LHCN-M2 (cell line): Measurements from ENCODE around the gene OR1F1. TPM values are rescaled to one million over a fixed set of nuclear protein-coding genes. Genes with fewer than 3 reads are reported as not detected.
"Not testable (repeated sequence)": the region's sequence is repeated elsewhere in the genome, so short reads cannot be mapped to it uniquely, and the experiment has no call there.

ENCODE experiments used
- DNase-seq: peaks from one replicate; pipeline ENCODE4 v3.0.0-alpha.2; 2012; ENCODE audit warnings: low read depth
- total RNA-seq: library from RNA; depleted of rRNA; stranded (reverse); fragments of >200 nt; gene quantifications from 2 replicates; pipeline ENCODE4 v1.2.3, GENCODE V29; 2014

Gene OR1F1
- total RNA-seq, 1 experiment from 2014 or later, result not detected

DNA sequence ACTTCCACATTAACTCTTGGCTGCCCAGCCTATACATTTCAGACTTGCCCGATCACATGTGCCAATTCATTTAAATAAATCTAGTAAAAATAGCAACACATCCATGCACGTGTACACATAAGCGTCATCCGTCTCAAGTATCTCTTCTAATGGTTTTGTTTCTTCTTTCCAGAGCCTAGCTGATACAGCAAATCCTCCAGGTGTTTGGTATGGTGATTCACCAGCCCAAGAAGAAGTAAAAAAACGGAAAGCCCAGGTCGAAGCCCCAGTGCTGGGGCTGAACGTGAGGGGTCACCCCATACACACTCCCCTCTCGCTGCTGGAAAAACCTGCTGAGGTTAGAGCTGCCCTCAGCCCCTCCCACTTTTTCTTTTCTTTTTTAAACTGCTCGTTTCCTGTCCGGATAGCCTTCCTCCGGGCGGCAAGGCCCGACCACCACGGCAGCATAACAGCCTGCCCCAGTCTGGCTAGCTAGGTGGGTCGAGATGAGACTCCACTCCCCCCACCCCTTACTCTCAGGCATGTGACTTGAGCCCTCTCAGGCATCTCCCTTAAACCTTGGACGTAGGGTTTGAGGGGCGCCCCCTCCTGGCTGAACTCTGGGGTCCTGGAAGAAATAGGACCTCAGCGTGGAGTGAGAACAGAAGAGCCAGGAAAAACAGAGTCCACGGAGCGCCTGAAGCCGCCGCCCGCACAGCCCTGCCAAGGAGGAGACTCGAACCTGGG, 13.9 kb upstream of the OR1F1 start:
- no peak for DNase-seq

DNA sequence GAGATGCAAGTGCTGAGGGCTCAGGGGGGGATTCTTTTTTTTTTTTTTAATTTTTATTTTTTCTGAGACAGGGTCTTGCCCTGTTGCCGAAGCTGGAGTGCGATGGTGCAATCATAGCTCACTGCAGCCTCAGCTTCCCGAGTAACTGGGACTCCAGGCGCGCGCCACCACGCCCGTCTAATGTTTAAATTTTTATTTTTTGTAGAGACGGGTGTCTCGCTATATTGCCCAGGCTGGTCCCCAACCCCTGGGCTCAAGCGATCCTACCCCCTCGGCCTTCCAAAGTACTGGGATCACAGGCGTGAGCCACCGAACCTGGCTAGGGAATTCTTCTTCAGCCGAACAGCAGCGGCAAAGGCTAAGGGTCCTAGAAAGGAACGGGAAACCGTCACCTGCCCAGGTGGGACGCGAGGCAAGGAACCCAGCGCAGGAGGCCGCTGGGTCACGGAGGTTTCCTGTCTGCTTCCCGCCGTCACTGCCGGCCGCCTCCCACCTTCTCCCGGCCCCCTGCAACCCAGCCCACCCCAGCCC, 13.3 kb upstream of the OR1F1 start:
- no peak for DNase-seq

DNA sequence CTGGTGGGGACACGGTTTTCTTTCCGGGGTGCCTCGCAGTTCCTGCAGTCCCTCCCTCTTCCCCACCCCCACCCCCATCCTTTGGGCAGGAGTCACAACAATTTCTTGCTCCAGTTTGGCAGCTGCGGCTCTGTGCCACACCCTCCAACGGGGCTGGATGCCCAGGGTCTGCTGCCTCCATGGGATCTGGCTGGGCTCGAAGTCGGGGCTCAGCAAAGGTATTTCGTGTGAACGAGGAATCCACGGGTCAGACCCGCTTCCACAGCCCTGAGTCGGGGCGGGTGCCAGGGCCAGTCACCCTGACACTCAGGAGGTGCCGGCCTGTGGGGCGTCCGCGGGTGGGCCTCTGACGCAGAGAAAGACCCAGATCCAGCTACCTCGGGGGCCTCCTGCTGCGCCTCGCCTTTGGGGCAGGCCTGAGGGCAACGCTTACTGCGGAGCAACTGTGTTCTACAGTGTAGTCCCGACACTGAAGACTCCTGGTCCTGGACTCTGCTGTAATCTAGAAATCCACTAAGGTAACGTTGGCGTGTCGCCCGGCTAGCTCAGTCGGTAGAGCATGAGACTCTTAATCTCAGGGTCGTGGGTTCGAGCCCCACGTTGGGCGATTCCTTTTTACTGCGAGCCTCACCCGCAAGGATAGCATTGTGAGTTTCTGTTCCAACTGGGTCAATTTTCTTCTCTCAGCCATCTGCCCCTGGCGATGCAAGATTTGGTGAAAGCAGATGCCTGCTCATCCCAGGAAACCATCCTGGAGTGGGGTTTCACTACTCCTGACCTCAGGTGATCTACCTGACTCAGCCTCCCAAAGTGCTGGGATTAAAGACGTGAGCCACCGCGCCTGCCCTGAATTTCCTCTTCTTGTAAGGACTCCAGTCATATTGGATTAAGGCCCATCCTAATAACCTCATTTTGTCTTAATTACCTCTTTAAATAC, 12.6 kb upstream of the OR1F1 start:
- peak; percentile 69 for DNase-seq

DNA sequence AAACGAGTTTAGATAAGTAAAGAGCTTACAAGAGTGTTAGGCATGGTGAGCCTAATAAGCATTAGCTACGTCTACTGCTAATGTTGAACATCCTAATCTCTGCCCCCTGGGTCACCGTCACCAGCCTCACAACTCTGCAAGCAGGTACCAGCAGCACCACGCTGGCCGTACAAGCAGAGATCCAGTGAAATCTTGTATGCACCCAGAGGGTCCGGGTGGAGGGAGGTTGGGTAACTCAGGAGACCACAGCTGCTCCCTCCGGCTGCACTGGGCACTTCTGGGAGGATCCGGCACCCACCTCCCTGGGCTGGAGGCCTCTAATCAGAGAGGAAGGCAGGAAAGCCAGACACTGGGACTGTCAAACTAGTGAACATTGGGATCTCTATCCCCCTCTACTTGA, 8.4 kb upstream of the OR1F1 start:
- no peak for DNase-seq

DNA sequence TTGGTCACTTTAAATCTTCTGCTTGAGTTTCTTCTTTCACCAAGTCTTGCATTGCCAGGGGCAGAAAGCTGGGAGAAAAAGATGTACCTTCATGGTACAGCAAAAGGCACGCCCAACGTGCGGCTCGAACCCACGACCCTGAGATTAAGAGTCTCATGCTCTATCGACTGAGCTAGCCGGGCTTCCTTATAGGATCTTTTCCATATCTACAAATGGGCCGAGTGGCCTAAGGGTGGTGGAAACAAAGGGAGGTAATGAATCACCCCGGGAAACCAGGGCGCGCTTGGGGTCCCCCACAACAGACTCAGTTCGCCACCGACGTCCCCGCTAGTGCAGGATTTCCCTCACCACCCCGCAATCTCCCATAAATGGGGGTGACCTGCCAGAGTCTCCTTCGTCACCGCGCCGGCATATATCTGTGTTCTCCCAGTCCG, 7.5 kb upstream of the OR1F1 start:
- DNase-seq, result no peak

DNA sequence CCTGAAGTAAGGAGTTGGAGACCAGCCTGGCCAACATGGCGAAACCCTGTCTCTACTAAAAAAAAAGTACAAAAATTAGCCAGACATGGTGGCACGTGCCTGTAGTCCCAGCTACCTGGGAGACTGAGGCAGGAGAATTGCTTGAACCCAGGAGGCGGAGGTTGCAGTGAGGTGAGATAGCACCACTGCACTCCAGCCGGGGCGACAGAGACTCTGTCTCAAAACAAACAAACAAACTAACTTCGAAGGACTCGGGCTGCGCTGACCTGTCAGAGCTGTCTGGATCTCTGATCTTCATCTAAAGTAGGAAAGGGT, 5.8 kb upstream of the OR1F1 start:
- not testable (repeated sequence) for DNase-seq

DNA sequence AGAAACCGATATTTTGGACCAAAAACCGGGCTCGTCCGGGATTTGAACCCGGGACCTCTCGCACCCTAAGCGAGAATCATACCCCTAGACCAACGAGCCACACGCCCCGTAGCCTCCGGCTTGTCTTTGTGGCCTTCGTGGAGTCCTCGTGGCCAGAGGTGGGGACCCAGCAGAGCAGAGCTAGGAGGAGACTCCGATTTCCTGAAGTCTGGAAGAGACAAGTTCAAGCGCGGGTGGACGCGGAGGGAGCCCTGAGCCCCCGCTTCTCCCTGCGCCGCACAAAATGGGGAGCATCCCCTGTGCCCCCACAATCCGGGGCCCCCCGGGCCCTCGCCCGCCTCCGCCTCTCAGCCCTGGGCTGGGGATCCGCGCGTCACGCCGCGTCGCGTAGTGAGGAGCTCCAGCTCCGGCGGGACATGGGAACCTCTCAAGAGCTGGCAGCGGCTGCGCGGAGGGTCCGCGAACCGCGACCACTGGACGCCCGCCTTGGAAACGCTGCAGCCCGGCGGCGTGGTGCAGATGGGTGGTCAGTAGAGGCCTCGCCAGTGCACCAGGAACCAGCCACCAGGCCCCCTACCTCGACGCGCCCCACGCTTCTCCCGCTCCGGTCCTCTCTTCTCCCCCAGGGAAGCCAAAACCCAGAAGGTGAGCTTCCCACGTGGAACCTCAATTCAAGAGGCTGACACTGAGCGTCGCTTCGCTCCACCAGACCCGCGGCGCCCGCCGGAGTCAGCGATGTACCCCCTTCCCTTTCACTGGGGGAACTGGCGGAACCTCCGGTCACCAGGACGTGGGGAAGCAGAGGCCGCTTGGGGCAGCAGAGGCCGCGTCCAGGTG, 5.2 kb upstream of the OR1F1 start:
- DNase-seq, result peak; percentile 76

DNA sequence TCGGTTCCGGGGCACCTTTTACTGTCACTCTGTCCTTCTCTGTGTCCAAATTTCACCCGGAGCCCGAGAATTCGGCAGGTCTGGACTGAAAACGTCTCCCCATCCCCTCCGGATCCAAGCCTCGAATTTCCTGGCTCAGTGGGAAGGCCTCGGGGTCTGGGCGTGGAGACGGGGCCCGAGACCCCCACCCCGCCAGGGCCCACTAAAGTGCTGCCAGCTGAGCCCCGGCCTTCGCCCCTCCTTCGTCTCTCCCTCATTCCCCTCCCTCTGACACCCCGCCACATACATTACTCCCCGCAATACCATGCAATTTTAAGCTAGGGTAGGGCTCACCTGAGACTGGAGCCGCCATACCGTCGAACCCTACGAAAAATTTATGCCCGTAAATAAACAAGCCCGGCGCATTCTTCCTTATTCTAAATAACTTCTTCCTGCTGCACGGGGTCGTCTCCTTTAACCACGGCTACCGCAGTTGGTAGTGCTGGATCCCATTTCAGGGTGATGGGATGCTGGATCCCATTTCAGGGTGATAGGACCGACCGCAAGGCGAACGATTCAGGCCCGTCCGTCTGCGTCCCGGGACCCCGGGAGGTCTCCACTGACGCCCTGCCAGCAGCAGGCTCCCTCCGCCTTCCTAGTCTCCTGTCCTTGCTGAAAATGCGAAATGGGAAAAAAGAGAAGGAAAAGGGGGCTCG, 4.4 kb upstream of the OR1F1 start:
- DNase-seq, result no peak

DNA sequence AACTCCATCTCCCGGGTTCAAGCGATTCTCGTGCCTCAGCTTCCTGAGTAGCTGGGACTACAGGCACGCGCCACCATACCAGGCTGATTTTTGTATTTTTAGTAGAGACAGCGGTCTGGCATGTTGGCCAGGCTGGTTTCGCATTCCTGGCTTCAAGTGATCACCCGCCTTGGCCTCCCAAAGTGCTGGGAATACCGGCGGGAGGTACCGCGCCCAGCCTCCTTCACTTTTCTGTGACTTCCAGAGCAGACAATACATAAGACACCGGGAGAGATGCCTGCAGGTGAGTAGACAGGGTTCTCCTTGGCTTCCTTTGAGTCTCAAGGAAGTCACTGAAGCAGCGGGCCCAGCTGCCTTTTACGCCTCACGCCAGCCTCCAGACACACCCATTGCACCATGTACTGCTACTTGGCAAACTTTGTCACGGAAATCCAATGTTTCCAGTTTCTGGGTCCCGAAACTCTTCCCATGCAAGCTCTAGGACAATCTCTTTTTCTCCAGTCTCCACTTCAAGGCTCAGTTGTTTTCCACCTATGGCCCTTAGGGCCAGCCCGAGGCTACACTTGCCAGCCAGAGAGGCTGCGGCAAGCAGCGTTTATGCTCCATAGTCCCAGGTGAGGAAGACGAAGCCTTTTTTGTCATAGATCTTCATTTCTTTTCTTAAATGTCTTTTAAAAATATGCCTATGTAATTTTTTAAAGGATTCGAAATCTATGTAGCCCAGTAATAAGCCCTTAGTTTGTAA, 886 bp upstream of the OR1F1 start:
- DNase-seq, result no peak

DNA sequence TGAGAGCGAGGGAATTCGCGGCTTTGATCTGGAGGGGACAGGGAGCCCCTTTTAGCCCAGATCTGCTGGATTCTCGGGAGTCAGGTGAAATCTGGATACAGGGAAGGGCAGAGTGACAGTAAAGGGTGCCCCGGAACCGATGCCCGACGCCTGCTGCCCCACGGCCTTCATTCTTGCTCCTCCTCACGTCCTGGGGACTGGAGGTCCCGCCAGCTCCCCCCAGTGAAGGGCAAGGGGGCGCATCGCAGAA, 596 bp downstream of the OR1F1 start:
- DNase-seq, result no peak

DNA sequence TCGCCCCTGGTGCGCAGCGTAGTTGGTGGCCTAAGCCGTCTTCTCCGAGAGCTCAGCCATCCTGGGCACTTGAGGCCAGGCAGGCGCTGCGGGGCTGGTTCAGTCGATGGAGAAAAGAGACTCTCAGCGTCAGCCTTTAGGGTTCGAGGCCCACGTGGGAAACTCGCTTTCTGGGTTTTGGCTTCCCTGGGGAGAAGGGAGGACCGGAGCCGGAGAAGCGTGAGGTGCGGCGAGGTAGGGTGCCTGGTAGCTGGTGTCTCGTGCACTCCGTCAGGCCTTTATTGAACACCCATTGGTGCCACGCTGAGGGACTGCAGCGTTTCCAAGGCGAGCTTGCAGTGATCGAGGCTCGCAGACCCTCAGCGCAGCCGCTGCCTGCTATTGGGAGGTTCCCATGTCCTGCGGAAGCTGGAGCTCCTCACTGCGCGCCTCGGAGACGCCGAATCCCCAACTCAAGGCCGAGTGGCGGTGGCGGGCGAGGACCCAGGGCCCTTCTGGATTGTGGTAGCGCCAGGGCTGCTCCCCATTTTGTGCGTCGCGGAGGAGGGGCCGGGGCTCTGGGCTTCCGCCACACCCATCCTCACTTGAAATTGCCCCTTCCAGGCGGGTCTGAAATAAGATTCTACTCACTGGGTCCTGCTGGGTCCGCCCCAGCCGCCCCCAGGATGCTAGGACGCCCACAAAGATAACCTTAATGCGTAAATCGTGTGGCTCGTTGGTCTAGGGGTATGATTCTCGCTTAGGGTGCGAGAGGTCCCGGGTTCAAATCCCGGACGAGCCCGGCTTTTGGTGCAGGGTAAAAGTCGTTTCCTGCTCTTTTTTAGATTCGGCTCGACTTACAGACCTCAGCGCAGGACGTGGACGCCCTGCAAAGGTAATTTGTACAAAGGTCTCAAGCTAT, 1.2 kb downstream of the OR1F1 start:
- peak; percentile 76 for DNase-seq

DNA sequence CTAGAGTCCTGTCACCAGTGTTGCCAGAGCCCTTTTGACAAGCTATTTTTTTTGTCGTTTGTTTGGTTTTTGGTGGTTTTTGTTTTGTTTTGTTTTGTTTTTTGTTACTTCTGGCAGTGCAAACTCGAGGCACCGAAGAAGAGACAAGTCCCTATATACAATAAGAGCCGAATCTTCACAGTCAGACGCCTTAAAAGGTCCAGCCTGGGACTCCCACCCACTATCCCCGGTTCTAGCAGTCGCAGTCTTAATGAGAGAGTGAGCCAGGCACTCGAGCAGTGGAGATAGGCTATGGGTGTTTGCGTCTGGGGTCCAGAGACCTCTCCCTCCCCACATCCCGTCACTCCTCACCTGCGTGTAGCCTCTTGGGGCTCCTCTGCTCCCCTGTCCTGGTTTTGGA, 1.9 kb downstream of the OR1F1 start:
- no peak for DNase-seq

DNA sequence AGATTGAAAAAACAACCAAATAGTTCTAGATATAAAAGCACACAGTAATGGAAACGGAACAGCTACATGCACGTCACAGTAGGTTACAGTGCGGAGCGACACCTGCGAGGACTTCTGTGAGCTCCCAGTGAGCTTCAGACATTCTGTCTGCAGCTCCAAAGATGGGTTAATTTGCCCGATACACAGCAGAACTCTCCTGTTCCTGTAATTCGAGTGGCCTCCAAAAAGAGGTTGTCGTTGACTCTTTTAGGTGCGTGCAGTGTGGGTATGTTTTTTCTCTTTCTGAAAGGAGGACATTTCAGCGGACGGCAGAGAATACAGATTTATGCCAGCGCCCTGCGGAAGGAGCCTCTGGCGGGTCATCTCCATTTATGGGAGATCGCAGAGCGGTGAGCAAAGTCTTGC, 2.9 kb downstream of the OR1F1 start:
- peak; percentile 18 for DNase-seq

DNA sequence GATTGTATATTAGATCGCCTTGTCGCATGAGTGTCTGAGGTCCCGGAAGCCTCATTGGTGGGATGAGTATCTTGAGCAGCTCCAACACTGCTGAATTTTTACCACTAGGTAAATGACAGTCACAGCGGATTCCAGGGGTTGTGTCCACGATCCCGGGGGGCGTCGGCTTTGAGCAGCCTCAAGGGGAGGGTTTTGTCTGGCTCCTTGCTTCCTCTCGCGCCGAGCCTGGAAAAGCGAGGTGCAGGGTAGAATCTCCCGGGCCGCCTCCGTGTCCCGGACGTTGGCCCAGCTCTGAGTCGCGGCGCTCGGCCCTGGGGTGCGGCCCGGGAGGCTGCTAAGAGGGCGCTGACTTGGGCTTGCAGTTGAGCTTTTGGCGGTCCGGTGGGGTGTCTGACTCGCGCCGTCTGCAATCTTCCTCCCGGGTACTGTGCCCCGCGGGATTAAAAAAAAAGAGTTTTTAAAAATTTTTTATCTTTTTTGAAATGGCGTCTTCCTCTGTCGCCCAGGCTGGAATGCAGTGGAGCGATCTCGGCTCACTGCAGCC, 4.5 kb downstream of the OR1F1 start:
- no peak for DNase-seq

DNA sequence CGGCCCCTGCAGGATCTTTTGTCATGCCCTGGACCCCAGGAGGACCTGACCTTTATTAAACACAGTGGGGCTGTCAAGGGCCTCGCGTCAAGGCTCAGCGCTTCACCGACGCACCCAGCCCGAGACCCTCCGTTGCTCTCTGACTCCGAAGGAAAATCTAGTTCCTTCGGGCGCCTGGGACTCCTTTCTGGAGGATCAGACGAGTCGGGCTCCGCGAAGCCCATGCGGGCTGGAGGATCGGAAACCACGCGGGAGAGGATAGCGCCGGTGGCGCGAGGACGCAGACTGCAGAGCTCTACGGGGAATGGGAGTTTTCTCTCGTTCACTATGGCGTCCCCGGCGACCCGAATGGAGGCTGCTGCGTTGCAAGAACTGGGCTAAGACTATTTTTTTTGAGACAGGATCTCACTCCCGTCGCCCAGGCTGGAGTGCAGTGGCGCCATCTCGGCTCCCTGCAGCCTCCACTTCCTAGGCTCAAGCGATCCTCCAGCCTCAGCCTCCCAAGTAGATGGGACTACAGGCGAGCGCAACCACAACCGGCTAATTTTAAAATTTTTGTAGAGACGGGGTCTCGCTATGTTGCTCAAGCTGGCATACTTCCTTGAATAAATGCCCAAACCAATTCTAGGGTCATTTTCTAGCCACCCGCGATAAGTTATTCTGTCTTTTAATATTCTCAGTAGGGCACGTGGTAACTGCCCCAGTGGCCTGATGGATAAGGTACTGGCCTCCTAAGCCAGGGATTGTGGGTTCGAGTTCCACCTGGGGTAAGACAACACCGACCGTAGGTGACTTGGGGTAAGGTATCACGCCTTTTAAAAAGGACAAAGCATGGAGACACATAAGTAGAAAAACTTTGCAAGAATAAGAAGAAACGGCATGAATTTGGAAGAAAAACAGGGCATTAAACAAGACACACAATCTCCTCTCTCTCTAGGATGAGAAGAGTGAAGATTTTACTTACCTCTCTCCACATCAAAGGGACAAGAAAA, 5.5 kb downstream of the OR1F1 start:
- DNase-seq, result no peak

DNA sequence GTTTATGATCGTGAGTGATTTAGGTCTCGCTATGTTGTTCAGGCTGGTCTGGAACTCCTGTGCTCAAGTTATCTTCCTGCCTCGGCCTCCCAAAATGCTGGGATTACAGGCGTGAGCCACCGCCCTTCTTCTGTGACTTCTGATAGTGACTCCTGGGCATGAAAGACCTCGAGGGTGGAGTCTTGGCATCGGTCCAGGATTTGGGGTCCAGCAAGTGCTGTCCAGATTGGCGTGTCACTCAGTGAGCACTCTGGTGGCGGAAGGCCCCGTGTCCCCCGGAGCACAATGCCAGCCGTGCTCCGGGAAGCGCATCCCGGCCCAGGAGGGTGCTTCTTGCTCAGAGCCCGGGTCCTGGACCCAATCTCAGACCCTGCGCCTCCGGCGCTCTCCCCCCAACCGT, 6.8 kb downstream of the OR1F1 start:
- DNase-seq, result no peak

DNA sequence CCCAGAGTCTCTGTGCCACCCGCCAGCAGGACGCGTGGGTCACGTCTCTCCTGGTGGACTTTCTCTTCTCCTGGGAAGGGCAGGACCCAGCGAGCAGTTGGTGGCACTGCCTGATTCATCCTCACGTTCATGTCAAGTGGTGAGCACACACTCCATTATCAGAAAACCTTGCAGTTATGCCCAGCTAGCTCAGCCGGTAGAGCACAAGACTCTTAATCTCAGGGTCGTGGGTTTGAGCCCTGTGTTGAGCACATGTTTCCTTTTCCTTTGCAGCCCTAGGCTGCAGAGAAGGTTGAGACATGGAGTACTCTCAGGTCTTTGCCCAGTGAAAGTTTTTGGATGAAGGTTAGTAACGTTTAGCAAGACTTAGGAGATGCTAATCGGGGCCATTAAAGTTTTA, 8.0 kb downstream of the OR1F1 start:
- peak; percentile 27 for DNase-seq

DNA sequence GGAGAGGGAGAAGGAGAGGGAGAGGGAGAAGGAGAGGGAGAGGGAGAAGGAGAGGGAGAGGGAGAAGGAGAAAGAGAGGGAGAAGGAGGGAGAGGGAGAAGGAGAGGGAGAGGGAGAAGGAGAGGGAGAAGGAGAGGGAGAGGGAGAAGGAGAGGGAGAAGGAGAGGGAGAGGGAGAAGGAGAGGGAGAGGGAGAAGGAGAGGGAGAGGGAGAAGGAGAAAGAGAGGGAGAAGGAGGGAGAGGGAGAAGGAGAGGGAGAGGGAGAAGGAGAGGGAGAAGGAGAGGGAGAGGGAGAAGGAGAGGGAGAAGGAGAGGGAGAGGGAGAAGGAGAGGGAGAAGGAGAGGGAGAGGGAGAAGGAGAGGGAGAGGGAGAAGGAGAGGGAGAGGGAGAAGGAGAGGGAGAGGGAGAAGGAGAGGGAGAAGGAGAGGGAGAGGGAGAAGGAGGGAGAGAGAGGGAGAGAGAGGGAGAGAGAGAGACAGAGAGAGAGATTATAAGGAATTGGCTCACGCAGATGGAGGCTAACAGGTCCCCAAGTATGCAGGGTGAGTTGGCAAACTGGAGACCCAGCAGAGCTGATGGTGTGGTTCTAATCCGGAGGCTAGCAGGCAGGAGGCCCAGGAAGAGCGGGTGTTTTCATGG, 9.8 kb downstream of the OR1F1 start:
- DNase-seq, result not testable (repeated sequence)
